GM21825 (cell line): ENCODE data around the gene STAT2.

Source experiments
- ATAC-seq: cut with Tn5 transposase; IDR thresholded peaks from one replicate; pipeline ENCODE4 v1.9.1; 2021; ENCODE audit warnings: mild to moderate bottlenecking, moderate library complexity; ENCODE audit not compliant: unreplicated experiment

The STAT2 gene

DNA sequence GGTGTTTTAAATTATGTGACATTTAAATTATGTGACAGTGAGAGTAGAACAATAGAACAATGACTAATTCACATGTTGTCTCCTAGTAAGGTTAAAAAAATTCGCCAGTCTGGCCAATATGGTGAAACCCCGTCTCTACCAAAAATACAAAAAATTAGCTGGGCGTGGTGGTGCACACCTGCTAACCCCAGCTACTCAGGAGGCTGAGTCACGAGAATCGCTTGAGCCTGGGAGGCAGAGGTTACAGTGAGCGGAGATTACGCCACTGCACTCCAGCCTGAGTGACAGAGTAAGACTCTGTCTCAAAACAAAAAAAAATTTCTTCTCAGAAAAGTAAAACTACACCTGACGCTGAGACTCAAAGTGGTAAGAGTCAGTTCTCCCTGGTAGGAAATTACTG, 62.5 kb downstream of the STAT2 start:
- ATAC-seq, result no peak

DNA sequence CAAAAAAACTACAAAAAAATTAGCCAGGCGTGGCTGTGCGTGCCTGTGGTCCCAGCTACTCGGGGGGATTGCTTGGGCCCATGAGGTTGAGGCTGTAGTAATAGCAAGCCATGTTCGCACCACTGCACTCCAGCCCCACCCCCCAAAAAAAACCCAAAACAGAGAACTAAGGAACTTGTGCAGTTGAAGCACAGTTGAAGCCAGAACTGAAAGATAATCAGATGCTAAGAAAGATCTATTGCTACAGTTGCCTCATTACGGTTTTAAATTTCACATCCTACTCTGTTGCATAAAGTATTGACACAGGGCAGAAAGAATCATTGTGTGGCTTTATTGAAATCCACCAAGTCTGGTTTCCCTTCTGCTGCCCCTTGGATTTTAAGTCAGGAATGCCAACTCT, 63.6 kb downstream of the STAT2 start:
- no peak for ATAC-seq

GRCh38 chr12:56293795-56294194, 66.1 kb downstream of the STAT2 start:
- ATAC-seq, result no peak
